WTC11 (cell line): ENCODE data around the gene ADAM12.

Experiments
- ATF3 ChIP-seq: sonication (generic); formaldehyde crosslinking; conservative IDR thresholded peaks from 2 replicates; pipeline ENCODE4 v1.8.1; 2022; ENCODE audit warnings: mild to moderate bottlenecking, missing genetic modification reagents
- CTCF ChIP-seq: fragments of 200-600 bp; IDR thresholded peaks from 2 replicates; pipeline ENCODE4 v1.8.0; 2022; ENCODE audit warnings: antibody characterized with exemption
- PRDM15 ChIP-seq: sonication (generic); formaldehyde crosslinking; IDR thresholded peaks from 2 replicates; pipeline ENCODE4 v1.8.0; 2022; ENCODE audit warnings: missing genetic modification reagents

- TF ChIP-seq CTCF (no peak), ATF3 (CRISPR knock-in tag) (no peak), PRDM15 (no peak)
Measured at GRCh38 chr10:126341491-126341890, 46.8 kb downstream of the ADAM12 start.
